H1 (cell line): ENCODE measurements around the gene TMEM44.

Experiments
- ATF3 ChIP-seq: IDR thresholded peaks from 2 replicates; pipeline ENCODE4 v1.6.1; 2011; ENCODE audit warnings: low read depth, mild to moderate bottlenecking, low read length; ENCODE audit not compliant: insufficient read depth
- CTCF ChIP-seq, 3 experiments: IDR thresholded peaks; 1 replicate in 2 of 3; 2 replicates in 1 of 3; pipeline versions ENCODE4 v1.5.1 to v1.6.1; 2011; ENCODE audit warnings: low read length in 3 of 3, mild to moderate bottlenecking in 3 of 3, inconsistent platforms in 2 of 3, low read depth in 1 of 3, moderate library complexity in 1 of 3; ENCODE audit not compliant: insufficient read depth in 1 of 3; ENCODE audit errors: control extremely low read depth in 1 of 3
- EZH2 ChIP-seq: fragments of 200-600 bp; sonication (generic); IDR thresholded peaks from 2 replicates; pipeline ENCODE4 v1.7.1; 2012; ENCODE audit warnings: low read depth, mild to moderate bottlenecking, moderate library complexity, low read length, inconsistent platforms; ENCODE audit not compliant: severe bottlenecking
- POLR2A ChIP-seq, 2 experiments: IDR thresholded peaks; 1 replicate in 1 of 2; 2 replicates in 1 of 2; pipeline ENCODE4 v1.6.1; 2011; ENCODE audit warnings: low read depth in 2 of 2, low read length in 2 of 2, mild to moderate bottlenecking in 2 of 2; ENCODE audit errors: control extremely low read depth in 1 of 2
- RBBP5 ChIP-seq: IDR thresholded peaks from 2 replicates; pipeline ENCODE4 v1.7.1; 2012; ENCODE audit warnings: low read depth, mild to moderate bottlenecking, inconsistent platforms, low read length, moderate library complexity, borderline replicate concordance

- TF ChIP-seq CTCF (IDR thresholded peaks at IDR 0.05; ENCODE audit: control extremely low read depth in 1 of 3, insufficient read depth in 1 of 3, low read depth in 1 of 3, low read length in 3 of 3) (no peak), ATF3 (no peak), POLR2A (IDR thresholded peaks at IDR 0.05; ENCODE audit: control extremely low read depth in 1 of 2, low read depth in 2 of 2, low read length in 2 of 2) (no peak), RBBP5 (no peak), EZH2 (no peak)
Measured at GRCh38 chr3:194608981-194609380, 24.2 kb downstream of the TMEM44 start.
